Dermis blood vessel endothelial cell (primary cell): ENCODE results near the gene KIDINS220. TPM values are rescaled to one million over a fixed set of nuclear protein-coding genes. Genes with fewer than 3 reads are reported as not detected.

Experiments used
- DNase-seq: peaks from one replicate; pipeline ENCODE4 v3.0.0; 2010
- total RNA-seq: library from RNA; depleted of rRNA; stranded (reverse); fragments of >200 nt; gene quantifications from 2 replicates; pipeline ENCODE4 v1.2.3, GENCODE V29; 2014

The KIDINS220 gene
- 69.6 and 71.5 TPM in 2 replicates for total RNA-seq

DNA sequence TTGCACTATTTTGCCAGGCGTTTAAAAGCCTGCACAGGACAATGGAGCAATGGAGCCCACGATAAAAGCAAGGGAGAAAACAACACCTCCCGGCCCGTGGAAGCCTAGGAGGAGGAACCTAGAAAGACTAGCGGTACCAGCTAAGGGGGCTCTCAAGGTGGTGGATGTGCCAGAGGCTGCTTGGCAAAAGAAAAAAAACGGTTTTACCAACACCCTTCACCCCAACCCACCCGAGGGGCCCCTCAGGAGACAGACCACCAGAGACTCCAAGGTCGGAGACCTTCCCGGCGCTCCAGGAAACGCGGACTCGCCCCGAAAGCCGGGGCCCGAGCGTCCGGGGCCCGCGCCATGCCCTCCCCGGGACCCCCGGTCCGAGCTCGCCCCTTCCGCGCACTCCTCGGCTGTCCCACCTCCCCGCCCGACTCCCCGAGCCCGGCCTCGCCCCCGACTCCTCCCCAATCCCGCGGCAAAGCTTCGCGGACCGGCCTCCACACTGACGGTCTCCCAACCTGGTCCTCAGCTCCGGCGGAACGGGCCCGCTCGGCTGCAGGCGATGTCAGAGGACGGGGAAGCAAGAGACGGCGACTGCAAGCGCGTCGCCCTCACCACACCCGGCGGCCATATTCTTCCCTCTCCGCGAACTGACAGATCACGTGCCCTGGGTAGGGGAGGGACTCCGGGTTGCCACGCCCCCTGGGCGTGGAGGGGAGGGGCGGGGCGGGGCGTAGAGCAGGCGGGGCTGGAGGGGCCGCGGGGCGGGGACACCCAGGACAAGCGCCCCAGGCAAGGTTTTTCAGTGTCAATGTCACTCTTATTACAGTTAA, at the start of gene KIDINS220:
Gene KIDINS220 (minus strand): TSS at position 643 of the 824 bp plus-strand sequence. CDS start 10,520 bp downstream, outside the sequence.
- DNase-seq, result peak; percentile 90

DNA sequence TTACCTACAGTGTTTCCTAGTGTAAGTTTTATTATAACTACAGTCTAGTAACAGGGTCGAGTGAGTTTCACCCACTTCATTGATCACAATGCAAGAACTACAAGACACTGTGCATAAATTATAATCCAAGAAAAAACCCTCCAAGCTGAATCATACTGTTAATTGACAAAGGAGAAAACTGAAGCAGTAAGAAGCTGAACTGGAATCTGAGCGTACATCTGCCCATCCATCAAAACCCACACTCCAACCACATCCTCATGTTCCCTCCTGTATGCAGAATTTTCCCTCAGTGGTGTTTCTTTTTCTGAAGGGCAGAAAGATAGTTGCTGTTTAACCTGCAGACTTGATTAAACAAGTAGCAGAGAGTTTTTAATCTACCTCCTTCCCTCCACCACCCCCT, 49.5 kb upstream of the KIDINS220 start:
- no peak for DNase-seq

DNA sequence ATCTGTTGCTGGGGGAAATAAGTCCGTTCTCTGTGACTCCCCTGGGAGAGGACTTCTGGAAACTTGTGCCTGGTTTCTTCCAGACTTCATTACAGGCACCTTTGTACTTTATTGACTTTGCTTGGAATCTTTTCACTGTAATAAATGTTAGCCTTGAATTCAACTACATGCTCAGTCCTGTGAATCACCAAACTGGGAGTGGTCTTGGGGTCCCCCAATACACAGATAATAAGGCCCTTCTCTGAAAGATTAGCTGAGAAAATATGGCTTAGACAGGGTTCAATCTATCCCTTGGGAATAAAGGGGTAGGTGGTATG, 48.7 kb upstream of the KIDINS220 start:
- DNase-seq, result no peak

DNA sequence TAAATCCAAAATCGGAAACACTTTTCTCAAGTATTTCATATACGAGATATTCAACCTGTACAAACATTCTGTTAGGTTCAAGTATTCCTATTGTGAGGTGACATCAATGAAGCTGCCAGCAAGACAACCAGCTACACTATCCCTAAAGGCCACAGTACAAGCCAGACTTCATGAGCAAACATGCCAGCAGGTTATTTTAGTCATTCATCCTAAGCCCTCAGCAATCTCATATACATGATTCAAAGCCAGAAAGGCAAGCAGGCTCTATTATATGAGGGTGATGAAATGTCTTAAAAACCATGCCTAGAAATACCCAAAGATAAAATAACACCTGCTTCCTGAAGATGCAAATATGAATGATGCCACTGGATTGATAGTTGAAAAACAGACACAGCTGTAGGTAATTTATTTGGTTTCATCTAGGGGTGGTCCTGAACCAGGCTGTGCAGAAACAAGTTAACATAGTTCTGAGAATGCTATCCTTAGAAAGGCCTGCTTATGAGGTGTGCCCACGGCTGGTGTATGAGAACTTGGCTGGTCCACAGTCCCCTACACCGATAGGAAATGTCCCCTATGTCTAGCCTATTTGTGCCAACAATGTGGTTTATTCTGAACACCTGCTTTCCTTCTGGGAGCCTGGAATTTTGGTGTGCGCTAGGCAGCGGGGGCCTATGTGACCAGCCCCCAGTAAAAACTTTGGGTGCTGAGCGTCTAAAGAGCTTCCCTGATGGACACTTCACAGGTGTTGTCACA, 48.2 kb upstream of the KIDINS220 start:
- no peak for DNase-seq

DNA sequence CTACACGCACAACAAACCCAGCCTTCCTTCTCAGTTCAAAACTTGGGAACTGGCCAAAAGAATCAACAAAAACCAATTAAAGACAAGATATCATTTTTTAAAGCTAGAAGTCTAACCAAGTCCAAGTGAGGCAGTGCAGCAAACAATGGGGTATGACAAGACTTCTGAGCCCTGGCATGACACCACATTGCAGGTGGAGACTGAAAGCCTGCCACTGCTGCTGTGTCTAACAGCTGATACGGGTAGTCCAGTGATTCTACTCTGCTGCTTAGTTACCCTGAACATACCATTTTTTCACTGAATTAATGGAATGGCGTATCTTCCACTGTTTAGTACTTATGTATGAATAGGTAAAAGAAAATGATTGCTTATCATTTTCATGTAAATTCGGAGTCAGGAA, 47.4 kb upstream of the KIDINS220 start:
- DNase-seq, result no peak

DNA sequence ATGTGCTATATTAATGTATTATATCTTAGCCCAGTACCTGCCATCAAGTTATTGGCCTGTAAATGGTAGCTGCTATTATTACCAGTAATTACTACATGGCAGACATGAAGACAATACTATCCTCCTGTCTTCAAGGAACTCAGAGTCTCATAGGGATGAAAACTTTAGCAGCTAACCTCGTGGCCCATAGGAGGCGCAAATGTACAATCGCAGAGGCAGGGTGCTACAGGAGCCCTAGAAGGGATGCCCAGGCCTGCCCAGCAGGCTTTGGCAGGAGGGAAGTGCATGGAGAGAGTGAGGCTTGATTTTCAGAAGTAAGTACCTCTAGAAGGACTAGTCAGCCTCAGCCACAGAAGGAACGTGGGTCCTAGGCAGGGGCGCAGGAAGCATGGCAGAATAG, 44.7 kb upstream of the KIDINS220 start:
- DNase-seq, result peak; percentile 27

DNA sequence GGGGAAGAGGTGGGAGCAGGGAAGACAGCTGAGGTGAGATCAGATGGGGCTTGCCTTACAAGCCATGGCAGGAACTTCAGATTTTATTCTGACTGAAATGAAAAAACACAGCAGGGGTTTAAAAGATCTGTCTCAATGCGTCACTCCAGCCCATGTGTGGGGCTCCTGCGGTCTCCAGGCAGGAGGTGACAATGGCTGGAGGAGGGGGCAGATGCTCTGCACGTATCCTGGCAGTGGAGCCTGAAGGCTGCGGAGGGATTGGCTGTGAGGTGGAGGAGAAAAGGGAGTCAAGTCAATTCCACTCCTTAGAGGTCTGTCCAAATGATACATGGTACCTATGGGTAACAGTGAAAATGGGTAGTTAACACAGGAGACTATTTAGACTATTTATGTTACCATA, 40.5 kb upstream of the KIDINS220 start:
- DNase-seq, result no peak

DNA sequence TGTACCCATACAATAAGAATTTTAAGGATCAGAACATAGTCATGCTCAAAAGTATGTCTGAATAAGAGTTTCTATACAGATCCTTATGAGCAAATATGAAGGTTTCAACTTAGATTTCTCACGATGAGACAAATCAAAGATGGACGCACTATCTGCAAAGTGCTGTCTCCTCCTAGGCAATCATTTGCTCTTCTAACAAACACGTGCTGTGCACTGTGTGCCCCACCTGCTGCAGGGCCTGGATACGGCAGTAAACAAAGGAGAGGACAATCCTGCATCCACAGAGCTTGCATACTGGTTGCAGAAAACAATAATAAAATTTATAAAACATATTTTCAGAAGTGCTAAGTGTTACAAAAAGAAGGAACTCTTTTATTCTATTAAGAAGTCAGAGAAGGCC, 39.9 kb upstream of the KIDINS220 start:
- no peak for DNase-seq

DNA sequence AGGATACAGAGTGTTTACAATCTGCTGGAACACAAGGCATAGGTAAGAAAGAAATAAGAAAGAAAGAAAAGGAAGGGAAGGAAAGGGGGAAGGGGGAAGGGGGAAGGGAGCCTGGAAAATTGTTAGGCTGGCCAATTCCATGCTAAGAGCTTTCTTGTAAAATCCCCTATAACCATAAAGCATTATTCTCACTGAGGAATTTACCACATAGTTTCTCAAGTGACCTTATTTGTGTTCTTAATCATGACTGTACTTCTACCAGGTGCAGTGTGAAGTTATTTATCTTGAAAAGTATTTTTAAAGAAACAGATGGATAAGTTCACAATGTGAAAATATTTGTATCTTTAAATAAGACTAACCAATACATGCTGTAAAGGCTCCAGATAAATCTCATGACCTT, 39.2 kb upstream of the KIDINS220 start:
- DNase-seq, result no peak

DNA sequence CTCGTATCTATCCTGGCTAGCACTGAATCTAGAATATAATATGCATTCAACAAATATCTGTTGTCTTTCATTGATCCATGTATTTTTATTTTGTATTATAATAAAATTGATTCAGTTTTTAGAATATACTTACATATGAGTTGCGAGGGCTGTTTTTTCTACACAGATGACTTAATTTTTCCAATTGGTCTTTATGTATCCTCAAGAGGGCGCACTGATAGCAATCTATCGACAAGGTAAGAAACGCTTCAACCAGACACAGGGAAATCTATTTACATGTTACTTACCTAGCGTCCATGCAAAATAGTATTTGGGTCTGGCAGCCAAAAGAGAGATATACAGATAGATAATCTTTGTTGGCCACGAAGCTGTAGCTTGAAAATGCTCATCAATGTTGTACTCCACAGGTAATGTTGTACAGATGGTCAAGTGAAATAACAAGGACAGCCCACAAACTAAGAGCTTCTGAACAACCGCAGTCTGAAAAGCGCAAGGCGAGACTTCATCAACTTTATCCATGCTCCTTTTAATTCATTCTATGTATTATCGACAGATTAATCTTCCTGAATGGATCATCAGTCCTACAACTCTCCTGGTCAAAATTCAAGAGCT, 35.5 kb upstream of the KIDINS220 start:
- peak; percentile 76 for DNase-seq

DNA sequence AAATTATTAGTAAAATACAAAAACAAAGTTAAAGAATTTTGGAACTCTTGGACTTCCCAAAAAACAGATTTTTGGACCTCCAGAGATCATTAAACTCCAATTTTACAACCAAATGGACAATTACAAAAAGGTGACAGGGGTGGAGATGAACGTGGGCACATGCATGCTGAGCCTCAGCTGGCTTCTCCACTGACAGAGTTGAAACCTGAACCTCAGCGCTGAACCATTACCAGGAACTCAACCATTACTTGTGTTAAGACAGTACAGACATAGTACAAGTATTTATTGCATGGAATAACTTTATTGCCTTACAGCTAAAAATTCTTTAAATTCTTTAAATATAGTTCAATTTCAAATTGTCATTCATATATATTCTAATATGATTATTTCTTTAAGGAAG, 33.0 kb upstream of the KIDINS220 start:
- no peak for DNase-seq

DNA sequence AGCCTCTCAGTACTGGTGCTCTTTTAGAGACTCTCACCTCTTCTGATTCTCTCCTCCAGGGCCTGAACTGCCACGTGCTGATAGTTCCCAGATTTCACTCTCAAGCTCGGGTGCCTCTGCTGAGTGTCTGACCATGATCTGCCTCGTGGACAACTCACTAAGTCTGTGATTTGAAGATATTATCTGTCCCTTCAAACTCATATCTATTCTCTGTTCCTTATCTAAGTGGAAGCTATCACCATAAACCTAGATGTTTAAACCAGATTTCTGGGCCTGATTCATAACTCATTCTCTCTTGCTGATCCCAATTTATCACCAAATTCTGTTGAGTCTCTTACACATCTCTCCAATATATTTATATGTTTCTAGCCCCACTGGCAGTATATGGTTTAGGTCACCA, 29.9 kb upstream of the KIDINS220 start:
- no peak for DNase-seq

DNA sequence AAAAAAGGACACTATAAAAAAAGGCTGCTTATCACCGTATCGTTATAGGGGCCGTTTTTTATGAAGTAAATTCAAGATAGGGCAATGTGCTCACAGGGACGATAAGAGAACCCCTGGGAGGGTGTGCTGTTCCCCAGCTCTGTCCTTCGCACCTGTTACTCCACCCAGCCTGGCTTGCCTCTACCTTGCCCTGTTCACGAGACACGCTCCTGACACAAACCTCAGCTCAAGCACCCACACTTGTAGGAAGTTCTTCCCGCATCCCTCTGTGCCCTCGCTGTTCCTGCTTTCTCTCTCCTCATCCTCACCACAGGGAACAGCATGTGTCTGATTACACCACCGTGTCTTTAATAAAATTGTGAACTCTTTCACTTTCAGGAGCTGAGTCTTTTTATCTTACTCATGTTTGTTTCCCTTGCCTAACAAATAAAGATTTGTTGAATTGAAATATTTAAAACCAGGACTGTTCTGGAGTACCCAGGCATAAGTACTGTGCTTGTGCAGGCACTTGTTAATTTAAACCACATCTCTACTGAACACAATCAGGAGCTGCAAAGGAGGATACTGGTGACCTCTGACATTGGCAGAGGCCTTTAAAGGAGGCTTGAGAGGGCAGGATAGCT, 26.0 kb upstream of the KIDINS220 start:
- no peak for DNase-seq

DNA sequence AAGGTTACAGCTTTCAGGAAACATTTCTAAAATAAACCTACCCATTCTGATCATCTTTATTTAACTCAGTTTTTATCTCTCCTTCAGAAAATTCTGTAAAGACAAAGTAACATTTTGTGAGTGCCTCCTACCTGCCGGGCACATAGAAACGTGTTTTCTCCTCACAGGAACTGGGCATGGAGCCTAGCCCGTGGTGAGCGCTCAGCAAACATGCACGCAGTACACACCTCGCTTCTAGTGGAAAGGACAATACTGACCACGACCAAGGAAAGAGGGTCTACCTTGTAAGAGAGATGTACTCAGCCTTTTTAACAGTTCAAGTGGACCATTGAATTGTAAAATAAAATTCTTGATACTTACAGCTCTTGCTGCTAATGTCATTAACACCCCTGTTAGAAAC, 24.8 kb upstream of the KIDINS220 start:
- DNase-seq, result no peak

DNA sequence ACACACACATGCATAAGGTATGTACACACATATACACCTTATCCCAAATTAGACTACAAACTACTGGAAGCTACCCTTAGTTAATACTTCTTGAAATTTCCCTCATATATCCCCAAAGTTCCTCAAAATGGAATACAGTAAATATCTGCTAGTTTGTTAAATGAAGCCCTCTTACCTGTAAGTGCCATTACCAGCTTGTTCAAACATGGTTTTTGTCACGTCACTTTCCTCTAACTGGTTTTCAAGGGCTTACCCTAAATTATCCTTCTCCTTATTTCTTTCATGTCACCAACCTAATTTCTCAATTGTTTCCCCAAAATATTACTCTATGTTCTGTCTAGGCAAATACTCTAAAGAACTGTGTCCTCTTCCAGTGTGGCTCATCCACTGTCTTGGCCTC, 24.4 kb upstream of the KIDINS220 start:
- DNase-seq, result no peak

DNA sequence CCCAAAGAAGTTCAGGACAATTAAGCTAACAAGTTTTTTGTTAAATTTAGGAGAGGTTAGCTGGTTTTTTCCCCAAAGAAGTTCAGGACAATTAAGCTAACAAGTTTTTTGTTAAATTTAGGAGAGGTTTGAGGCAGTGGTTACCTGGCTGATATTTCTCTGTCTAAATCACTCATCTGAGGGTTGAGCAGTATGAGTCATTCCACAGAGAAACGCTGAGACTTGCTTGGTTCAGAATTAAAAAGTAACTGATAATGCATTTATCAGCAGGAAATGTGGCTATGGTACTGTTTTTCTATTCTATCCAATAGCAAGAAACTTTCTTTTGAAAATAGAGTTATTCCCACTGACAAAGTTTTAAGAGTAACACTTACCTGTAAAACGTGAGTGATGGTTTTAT, 22.8 kb upstream of the KIDINS220 start:
- DNase-seq, result no peak

DNA sequence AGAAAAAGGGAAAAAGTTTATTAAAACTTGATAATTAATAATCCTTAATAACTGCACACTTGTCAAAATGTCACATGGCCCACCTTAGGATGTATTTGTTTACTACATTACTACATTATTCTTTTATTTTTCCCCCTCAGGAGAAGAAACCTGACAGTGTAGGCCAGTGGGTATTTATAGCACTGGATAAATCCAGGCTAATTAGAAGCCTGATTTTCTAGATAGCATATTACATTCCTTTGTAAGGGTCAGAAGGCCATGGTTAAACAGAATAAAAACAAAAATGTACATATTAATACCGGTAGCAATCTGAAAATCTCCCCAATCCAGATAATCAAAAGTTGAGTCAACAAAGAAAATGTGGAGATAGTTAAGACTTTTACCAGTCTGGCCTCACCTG, 21.5 kb upstream of the KIDINS220 start:
- no peak for DNase-seq

DNA sequence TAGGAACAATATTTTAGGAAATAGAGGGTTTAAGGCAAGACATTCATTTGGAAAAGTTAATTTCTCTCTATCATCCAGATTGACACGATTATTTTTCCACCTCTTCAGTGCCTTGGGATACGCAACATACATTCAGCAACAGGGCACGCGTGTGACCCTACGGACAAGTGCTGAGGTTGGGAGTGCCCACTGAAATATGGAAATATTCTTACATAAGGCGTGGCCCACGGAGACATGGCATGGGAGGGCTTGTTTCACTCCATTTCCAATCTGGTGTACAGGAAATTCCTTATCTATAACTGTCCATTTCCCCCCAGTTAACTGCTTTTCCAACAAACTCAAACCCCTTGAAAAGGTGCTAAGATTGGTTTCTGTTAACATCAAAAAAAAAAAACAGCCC, 20.9 kb upstream of the KIDINS220 start:
- DNase-seq, result no peak

DNA sequence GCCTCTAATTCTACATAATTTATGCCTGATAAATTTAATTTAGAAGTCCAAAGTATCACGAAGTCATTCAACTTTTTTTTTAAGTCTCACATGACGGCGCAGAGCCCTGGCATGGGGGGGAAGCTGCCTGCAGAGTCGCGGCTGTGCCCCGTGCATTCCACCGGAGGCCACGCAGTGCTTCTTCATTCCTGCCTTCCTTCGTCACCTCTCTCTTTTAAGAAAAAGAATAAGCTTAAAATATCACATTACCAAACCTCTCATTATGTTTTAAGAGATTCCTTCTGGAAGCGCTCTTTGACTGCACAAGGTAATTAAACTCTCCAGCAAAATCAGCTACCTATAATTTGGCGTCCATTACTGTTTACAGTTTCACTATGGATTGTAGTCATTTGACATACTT, 20.3 kb upstream of the KIDINS220 start:
- no peak for DNase-seq

DNA sequence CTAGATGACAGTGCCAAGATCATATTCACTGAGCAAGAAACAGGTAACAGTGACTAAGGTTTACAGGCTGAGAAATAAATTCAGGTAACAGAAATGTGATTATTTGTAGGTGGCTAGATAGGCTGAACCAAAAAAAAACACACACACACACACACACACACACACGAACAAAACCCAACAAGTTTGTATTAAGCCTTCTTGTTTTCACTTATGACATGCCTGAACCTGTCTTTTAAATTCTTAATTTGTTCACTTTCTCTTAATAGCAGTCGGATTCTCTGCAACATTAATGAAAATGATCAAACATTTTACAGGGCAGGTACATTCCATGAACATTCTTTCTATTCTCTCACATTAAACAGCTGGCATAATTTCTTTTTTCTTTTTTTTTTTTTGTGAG, 18.8 kb upstream of the KIDINS220 start:
- no peak for DNase-seq

DNA sequence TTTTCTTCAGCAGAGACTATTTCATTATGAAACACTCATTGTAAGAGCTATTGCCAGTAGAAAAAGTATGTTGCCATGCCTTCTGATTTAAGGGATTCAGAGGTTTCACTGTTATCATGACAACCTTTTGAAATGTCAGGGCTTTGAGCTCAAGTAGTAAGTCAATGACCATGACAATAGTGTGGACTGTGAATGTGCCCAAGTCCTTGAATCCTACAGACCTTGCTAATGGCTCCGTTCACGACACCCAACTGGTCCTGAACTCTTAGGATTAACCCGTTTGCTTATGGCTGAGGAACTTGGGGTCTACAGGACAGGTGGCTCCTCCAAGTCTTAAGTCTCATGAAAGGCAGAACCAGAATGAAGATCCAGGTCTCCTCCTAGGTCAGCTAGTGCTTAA, 17.6 kb upstream of the KIDINS220 start:
- DNase-seq, result no peak

DNA sequence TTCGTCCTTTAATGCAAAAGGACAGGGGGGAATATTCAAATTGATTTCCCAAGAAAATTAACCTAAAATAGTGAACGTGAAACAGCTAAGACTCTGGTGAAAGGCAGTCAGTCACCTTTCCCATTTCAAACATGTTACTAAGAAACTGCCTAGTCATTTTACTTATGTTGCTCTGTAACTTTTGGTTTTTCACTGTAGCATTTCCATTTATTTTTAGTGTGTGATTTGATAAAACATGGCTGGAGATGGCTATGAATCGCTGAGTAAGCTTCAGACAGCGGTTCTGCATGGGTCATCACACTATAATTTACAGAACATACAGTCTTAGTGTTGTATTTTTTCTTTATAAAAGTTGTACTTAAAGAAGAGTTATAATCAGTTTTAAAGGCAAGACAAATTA, 16.0 kb upstream of the KIDINS220 start:
- DNase-seq, result no peak

DNA sequence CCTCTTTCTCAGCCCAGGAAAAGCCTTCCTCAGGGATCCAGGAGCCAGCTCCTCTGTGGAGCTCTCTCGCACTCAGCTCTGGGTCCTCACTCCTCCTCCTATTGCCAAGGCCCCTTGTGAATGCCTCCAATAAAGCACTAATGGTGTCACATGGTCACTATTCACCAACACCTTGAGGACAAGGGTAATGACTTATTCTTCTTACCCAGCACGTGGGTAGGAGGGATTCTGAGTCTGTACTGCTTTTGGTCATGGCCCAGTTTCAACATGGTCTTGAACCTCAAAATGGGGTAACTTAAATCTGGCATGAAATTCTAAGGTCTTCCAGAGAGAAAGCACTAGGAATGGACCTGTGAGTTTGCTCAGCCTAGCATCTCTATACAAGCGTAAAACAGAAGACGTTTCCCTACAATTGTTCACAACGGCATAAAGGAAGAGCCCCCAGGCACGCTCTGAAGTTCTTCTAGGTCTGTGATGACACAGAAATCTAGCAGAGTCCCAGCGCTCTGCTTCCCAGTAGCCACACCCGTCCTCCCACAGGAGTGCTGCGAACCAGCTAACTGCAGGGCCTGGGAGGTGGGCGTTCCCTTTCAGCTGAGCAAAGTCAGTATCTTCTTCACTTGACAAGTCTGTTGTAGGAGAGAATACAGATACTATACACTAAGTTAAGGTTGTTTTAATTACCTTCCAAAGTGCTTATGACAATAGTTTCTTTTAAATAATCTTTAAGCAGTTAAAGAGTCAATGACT, 14.6 kb upstream of the KIDINS220 start:
- DNase-seq, result no peak
